CD14-positive monocyte (primary cell): ENCODE results near the gene IGFBP7. TPM values are rescaled to one million over a fixed set of nuclear protein-coding genes. Genes with fewer than 3 reads are reported as not detected.

Experiments
- DNase-seq, 3 donors: peaks; one replicate each; pipeline ENCODE4 v3.0.0-alpha.2; 2011 to 2022
- H2AFZ ChIP-seq: 2 replicates; pipeline ENCODE4 v1.6.0; 2012; ENCODE audit warnings: mild to moderate bottlenecking, low read depth, low read length, inconsistent platforms; ENCODE audit not compliant: insufficient read depth, poor library complexity, severe bottlenecking
- H3K27ac ChIP-seq, 2 donors: 1 replicate in 1 of 2; 2 replicates in 1 of 2; pipeline ENCODE4 v1.5.1; 2012 to 2013; ENCODE audit warnings: low read length in 2 of 2, control low read depth in 1 of 2, inconsistent platforms in 1 of 2, low read depth in 1 of 2, mild to moderate bottlenecking in 1 of 2
- H3K27me3 ChIP-seq, 2 donors: one replicate each; pipeline versions ENCODE4 v1.6.0 to v1.6.1; 2011 to 2013; ENCODE audit warnings: low read length in 2 of 2; ENCODE audit not compliant: control insufficient read depth in 2 of 2, insufficient read depth in 2 of 2
- H3K36me3 ChIP-seq, 2 donors: replicated peaks in 1 of 2; 1 replicate in 1 of 2; 2 replicates in 1 of 2; pipeline versions ENCODE4 v1.5.1 to v1.6.1; 2012 to 2013; ENCODE audit warnings: low read length in 2 of 2, control low read depth in 1 of 2, inconsistent platforms in 1 of 2, mild to moderate bottlenecking in 1 of 2; ENCODE audit not compliant: insufficient read depth in 2 of 2, control insufficient read depth in 1 of 2
- H3K4me1 ChIP-seq, 2 donors: 1 replicate in 1 of 2; 2 replicates in 1 of 2; pipeline versions ENCODE4 v1.5.1 to v1.6.1; 2012 to 2013; ENCODE audit warnings: low read length in 2 of 2, control low read depth in 1 of 2, inconsistent platforms in 1 of 2, mild to moderate bottlenecking in 1 of 2, moderate library complexity in 1 of 2; ENCODE audit not compliant: insufficient read depth in 2 of 2, control insufficient read depth in 1 of 2
- H3K4me2 ChIP-seq: replicated peaks from 2 replicates; pipeline ENCODE3; 2012; ENCODE audit warnings: low read length, moderate library complexity, mild to moderate bottlenecking; ENCODE audit not compliant: poor library complexity, severe bottlenecking; ENCODE audit errors: extremely low read depth
- H3K4me3 ChIP-seq, 3 experiments: fragments of 200-600 bp in 1 of 3; sonication (generic) in 1 of 3; replicated peaks in 1 of 3; 1 replicate in 2 of 3; 2 replicates in 1 of 3; pipeline ENCODE4 v1.5.1; 2011 to 2013; ENCODE audit warnings: low read length in 3 of 3, mild to moderate bottlenecking in 3 of 3, control low read depth in 2 of 3, low read depth in 2 of 3, inconsistent platforms in 1 of 3, moderate library complexity in 1 of 3
- H3K79me2 ChIP-seq: 2 replicates; pipeline ENCODE4 v1.6.0; 2012; ENCODE audit warnings: mild to moderate bottlenecking, control low read depth, inconsistent platforms, low read length, moderate library complexity; ENCODE audit not compliant: insufficient read depth
- H3K9ac ChIP-seq: 2 replicates; pipeline ENCODE4 v1.6.0; 2017; ENCODE audit warnings: low read length, mild to moderate bottlenecking; ENCODE audit not compliant: insufficient read depth, poor library complexity, severe bottlenecking
- H3K9me3 ChIP-seq, 2 donors: replicated peaks in 1 of 2; 1 replicate in 1 of 2; 2 replicates in 1 of 2; pipeline versions ENCODE4 v1.5.1 to v1.6.1; 2012 to 2013; ENCODE audit warnings: low read length in 2 of 2, control low read depth in 1 of 2; ENCODE audit not compliant: control insufficient read depth in 1 of 2, insufficient read depth in 1 of 2
- H4K20me1 ChIP-seq: 2 replicates; pipeline ENCODE4 v1.6.0; 2012; ENCODE audit warnings: mild to moderate bottlenecking, low read length, control low read depth, moderate library complexity; ENCODE audit not compliant: insufficient read depth
- H3K27ac Mint-ChIP-seq, 7 donors: one replicate each; pipeline ENCODE4 v1.8.0; 2020; ENCODE audit warnings: mild to moderate bottlenecking in 7 of 7, mixed read lengths in 7 of 7, moderate library complexity in 6 of 7, inconsistent platforms in 2 of 7
- H3K27me3 Mint-ChIP-seq, 3 donors: one replicate each; pipeline ENCODE4 v1.8.0; 2021 to 2022; ENCODE audit warnings: low read depth in 3 of 3, mild to moderate bottlenecking in 3 of 3, mixed read lengths in 3 of 3, moderate library complexity in 3 of 3, inconsistent platforms in 1 of 3
- H3K36me3 Mint-ChIP-seq, 2 donors: one replicate each; pipeline ENCODE4 v1.8.0; 2020; ENCODE audit warnings: mixed read lengths in 2 of 2, inconsistent platforms in 1 of 2, mild to moderate bottlenecking in 1 of 2
- H3K4me1 Mint-ChIP-seq: one replicate; pipeline ENCODE4 v1.8.0; 2020; ENCODE audit warnings: mild to moderate bottlenecking, mixed read lengths
- H3K4me3 Mint-ChIP-seq, 2 donors: one replicate each; pipeline ENCODE4 v1.8.0; 2020; ENCODE audit warnings: mild to moderate bottlenecking in 2 of 2, mixed read lengths in 2 of 2, moderate library complexity in 1 of 2
- H3K9me3 Mint-ChIP-seq, 7 donors: one replicate each; pipeline ENCODE4 v1.8.0; 2020 to 2022; ENCODE audit warnings: mixed read lengths in 7 of 7, mild to moderate bottlenecking in 6 of 7, moderate library complexity in 6 of 7, inconsistent platforms in 2 of 7
- WGBS: methylation state at CpG from one replicate; pipeline ENCODE4 v1.1.5; 2013; ENCODE audit warnings: missing lambda C conversion rate; ENCODE audit not compliant: insufficient coverage; 5-methylcytosine and 5-hydroxymethylcytosine counted together
- intact Hi-C, 2 donors: fragments of 100-400 bp; cut with micrococcal nuclease; formaldehyde crosslinking; loops; one replicate each; pipeline versions ENCODE4 v1.15.0 to v1.15.1; 2023
- polyA plus RNA-seq, 3 donors: library from polyadenylated mRNA; depleted of rRNA in 1 of 3; unstranded in 2 of 3; stranded (reverse) in 1 of 3; fragments of 300-500 nt in 2 of 3; fragments of >200 nt in 1 of 3; fragmentation: Illumina TruSeq in 2 of 3; gene quantifications; 1 replicate in 2 of 3; 2 replicates in 1 of 3; pipeline ENCODE4 v1.2.3, GENCODE V29; 2012 to 2021
- TF ChIP-seq, protein P1 (sequence below): fragments of 200-600 bp; IDR thresholded peaks from one replicate; pipeline ENCODE4 v1.8.0; 2022; ENCODE audit warnings: antibody characterized with exemption, mild to moderate bottlenecking

IGFBP7 gene
- polyA plus RNA-seq, 3 donors: 23.1 to 53.1 (median 46.9) TPM

DNA sequence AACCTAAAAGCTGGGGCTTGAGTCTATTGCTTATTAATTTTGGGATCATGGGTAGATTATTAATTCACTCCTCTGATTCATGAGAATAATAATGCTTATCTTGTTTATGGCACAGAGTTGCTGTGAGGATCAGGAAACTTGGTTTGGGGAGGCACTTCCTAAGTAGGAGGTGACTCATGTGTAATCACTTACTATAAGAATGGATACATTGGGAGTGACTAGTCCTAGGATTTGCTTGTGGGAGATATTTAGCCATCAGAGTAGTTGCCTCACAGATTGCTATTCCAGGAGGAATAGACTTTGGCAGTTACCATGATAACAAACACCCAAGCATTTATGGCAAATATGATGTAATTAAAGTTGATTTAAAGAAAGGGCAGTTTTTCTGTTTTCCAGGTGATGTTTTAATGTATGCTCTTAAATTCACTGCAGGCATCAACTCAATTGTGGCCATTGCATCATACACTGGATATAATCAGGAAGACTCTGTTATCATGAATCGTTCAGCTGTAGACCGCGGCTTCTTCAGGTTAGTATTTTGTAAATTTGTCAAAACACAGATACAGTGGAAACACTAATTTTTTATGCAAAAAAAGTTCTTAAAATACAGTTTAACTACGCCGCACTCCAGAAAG is 89.6 kb downstream of the IGFBP7 start:
- Mint-ChIP-seq H3K27ac (no peak overlapping the region), H3K4me3 (no peak overlapping the region), H3K4me1 (no peaks in the 10 kb centered on the region), H3K9me3 (no peaks in the 10 kb centered on the region), H3K36me3 (peaks cover 90 to 96% of the 10 kb centered on the region in 2 donors), H3K27me3 (no peaks in the 10 kb centered on the region)
- H4K20me1 ChIP-seq: peaks cover 22% of the 10 kb centered on the region
- no peaks in the 10 kb centered on the region for H3K4me1 ChIP-seq
- peaks cover 95 to 96% of the 10 kb centered on the region in 2 donors for H3K36me3 ChIP-seq
- H2AFZ ChIP-seq: no peak overlapping the region
- H3K27me3 ChIP-seq: no peaks in the 10 kb centered on the region
- no peak for DNase-seq
- no peak overlapping the region for H3K4me3 ChIP-seq
- peaks cover 8% of the 10 kb centered on the region for H3K79me2 ChIP-seq
- no peaks in the 10 kb centered on the region for H3K9me3 ChIP-seq
- no peak overlapping the region for H3K27ac ChIP-seq
- no peak overlapping the region for H3K4me2 ChIP-seq
- no CpG with 5 or more reads among the region's 5 CpGs for WGBS
- intact Hi-C loops: no loop called here
- TF ChIP-seq, protein P1, sequence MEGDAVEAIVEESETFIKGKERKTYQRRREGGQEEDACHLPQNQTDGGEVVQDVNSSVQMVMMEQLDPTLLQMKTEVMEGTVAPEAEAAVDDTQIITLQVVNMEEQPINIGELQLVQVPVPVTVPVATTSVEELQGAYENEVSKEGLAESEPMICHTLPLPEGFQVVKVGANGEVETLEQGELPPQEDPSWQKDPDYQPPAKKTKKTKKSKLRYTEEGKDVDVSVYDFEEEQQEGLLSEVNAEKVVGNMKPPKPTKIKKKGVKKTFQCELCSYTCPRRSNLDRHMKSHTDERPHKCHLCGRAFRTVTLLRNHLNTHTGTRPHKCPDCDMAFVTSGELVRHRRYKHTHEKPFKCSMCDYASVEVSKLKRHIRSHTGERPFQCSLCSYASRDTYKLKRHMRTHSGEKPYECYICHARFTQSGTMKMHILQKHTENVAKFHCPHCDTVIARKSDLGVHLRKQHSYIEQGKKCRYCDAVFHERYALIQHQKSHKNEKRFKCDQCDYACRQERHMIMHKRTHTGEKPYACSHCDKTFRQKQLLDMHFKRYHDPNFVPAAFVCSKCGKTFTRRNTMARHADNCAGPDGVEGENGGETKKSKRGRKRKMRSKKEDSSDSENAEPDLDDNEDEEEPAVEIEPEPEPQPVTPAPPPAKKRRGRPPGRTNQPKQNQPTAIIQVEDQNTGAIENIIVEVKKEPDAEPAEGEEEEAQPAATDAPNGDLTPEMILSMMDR: no peak
- H3K9ac ChIP-seq: no peak overlapping the region

DNA sequence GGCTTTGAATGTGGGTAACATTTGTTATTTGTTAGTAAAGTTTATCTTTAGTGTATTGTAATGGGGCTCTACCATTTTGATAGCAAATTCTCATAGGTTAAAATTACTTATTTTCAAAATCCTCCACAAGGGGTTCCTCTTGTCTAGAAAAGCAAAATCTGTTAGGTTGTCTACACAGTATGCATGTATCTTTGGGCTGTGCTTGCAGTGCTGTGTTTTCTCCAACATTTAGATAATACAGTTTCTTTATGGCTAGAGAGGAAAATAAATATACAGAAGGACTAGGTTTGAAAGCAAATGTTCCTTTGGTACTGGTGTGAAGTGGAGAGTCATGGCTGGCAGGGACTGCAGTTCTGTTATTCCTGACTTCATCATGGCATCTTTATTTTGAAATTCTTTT is 91.2 kb downstream of the IGFBP7 start:
- no peaks in the 10 kb centered on the region for H3K27me3 Mint-ChIP-seq
- no peak overlapping the region for H3K27ac Mint-ChIP-seq
- Histone ChIP-seq H3K36me3 (peaks cover 95 to 96% of the 10 kb centered on the region in 2 donors), H3K27me3 (no peaks in the 10 kb centered on the region), H3K9me3 (no peaks in the 10 kb centered on the region), H2AFZ (no peak overlapping the region), H3K9ac (no peak overlapping the region), H4K20me1 (peaks cover 22% of the 10 kb centered on the region), H3K4me3 (no peak overlapping the region), H3K79me2 (peaks cover 8% of the 10 kb centered on the region), H3K4me2 (no peak overlapping the region), H3K27ac (no peak overlapping the region), H3K4me1 (no peaks in the 10 kb centered on the region)
- no peaks in the 10 kb centered on the region for H3K4me1 Mint-ChIP-seq
- no peaks in the 10 kb centered on the region for H3K9me3 Mint-ChIP-seq
- H3K4me3 Mint-ChIP-seq: no peak overlapping the region
- H3K36me3 Mint-ChIP-seq: peaks cover 83 to 98% of the 10 kb centered on the region in 2 donors
- no peak for DNase-seq
- intact Hi-C loops: no loop called here
- TF ChIP-seq, protein P1: no peak
